ENCODE measurements around the gene GPRC5B.

DNA sequence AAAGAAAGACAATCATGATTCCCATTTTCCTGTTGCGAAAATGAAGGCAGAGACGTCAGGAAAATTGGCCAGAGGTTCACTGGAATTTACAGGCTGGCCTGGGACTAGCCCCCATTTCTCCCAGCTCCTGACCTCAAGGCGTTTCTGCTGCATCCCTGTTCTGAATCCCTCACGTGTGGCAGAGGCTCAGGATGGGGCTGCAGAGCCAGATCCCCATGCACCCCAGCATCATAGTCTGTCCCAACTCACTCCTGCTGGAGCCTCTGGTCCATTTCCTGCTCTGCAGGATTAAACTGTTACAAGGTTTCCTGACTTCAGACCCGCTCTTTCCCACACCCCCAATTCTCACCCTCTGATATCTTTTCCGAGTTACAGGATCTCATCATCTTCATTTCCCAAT, 2.9 kb downstream of the GPRC5B start:
- TF ChIP-seq POLR2AphosphoS5 (IDR thresholded peaks at IDR 0.05; ENCODE audit: low read depth, low read length) (no peak), POLR2A (IDR thresholded peaks at IDR 0.05; ENCODE audit: low read depth, low read length) (no peak), TAF1 (IDR thresholded peaks at IDR 0.05; ENCODE audit: borderline replicate concordance, low read depth, low read length) (no peak)

Data from GM12892 (cell line).